Prostate gland (tissue), 2 donors: ENCODE results near the gene ST7L.

Experiments
- CTCF ChIP-seq, 4 experiments: fragments of 200-600 bp in 2 of 4; fragments of 450-650 bp in 2 of 4; sonication (generic) in 2 of 4; IDR thresholded peaks; 1 replicate in 3 of 4; 2 replicates in 1 of 4; pipeline ENCODE4 v1.5.1; 2016 to 2019; ENCODE audit warnings: antibody characterized with exemption in 4 of 4, mild to moderate bottlenecking in 2 of 4, moderate library complexity in 2 of 4
- POLR2AphosphoS5 ChIP-seq: sonication (generic); formaldehyde crosslinking; IDR thresholded peaks from one replicate; pipeline ENCODE4 v1.6.1; 2017; ENCODE audit warnings: antibody characterized with exemption

DNA sequence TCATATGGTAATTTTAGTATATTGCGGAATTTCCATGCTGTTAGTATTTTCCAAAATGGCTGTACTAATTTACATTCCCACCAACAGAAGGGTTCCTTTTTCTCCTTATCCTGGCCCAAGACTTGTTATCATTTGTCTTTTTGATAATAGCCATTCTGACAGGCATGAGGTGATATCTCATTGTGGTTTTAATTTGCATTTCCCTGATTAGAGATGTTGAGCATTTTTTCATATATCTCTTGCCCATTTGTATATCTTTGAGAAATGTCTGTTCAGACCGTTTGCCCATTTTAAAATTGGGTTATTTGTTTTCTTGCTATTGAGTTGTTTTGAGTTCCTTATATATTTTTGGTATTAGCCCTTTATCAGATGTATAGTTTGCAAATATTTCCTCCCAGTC, 14.7 kb upstream of the ST7L start:
- TF ChIP-seq CTCF (IDR thresholded peaks at IDR 0.05) (no peak), POLR2AphosphoS5 (no peak)
